Middle frontal gyrus (tissue), 1 donor: ENCODE measurements around the gene KLHDC9.
A peak's percentile ranks its signal among the peaks of the same experiment; 100 is the strongest.
"Not testable (repeated sequence)": the region's sequence is repeated elsewhere in the genome, so short reads cannot be mapped to it uniquely, and the experiment has no call there.

Experiments used
- DNase-seq: peaks from one replicate; pipeline ENCODE4 v3.0.0-alpha.2; 2015; ENCODE audit warnings: low spot score; ENCODE audit errors: extremely low spot score

The KLHDC9 gene

DNA sequence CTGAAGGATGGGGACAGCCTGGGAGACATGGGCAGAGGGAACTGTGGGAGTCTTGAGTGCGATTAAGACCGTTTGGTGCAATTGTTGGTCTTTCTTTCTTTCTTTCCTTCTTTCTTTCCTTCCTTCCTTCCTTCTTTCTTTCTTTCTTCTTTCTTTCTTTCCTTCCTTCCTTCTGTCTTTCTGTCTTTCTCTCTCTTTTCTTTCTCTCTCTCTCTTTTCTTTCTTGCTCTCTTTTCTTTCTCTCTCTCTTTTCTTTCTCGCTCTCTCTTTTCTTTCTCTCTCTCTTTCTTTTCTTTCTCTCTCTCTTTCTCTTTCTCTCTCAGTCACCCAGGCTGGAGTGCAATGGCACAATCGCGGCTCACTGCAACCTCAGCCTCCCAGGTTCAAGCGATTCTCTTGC is 2.9 kb upstream of the KLHDC9 start:
- DNase-seq = no peak

DNA sequence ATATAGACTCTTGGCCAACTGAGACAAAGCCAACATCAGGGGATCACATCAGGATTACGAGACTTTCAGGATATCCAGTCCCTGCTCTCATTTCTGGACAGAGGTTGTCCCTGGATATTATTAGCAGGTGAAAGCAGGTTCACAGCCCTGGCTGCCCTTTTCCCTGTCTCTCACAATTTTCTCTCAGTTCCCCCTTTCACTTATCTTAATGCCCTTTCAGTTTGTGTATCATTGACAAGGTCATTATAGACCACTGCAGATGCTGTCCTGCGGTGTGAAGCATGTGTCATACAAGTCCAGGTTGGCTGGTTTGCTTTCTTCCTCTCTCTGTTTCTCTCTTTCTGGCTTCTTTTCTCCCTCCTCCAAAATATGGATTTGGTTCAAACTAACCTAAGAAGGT is 2.1 kb upstream of the KLHDC9 start:
- DNase-seq = no peak

DNA sequence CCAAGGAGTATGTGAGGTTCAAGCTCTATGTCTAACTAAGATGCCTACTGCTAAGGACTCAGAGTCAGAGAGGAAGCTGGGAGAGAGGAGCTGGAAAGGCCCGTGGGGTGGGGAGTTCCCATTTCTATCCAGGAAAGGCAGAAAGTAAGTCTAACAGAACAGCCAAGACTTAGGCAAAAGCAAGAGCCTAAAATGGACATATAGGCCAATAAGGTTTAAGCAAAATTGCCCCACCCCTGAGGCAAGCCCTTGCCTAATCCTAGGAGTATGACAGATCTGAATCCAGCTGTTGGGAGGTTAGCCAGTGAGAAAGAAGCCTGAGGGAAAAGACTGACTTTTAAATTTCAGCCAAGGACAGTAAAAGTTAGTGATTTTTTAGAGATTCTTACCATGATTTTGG is 1.6 kb upstream of the KLHDC9 start:
- DNase-seq = no peak

GRCh38 chr1:161099090-161099802 is 1.1 kb downstream of the KLHDC9 start:
- no peak for DNase-seq

DNA sequence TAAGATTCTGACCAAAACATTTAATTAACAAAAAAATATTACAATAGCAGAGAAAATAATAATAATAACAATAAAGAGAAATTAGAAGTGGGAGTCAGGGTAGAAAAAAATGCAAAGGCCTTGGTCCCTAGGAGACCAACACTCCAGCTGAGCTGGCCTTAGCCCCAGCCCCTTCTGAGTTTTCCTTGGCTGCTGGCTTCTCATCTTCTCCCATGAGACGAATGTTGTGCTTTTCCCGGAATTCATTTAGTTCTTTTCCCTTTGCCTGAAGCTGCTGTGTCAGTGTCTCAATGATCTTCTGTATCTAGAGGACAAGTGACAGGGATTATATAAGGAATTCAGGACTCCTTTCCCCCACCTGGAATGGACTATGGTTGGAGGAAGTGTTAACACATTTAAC is 2.4 kb downstream of the KLHDC9 start:
- no peak for DNase-seq

DNA sequence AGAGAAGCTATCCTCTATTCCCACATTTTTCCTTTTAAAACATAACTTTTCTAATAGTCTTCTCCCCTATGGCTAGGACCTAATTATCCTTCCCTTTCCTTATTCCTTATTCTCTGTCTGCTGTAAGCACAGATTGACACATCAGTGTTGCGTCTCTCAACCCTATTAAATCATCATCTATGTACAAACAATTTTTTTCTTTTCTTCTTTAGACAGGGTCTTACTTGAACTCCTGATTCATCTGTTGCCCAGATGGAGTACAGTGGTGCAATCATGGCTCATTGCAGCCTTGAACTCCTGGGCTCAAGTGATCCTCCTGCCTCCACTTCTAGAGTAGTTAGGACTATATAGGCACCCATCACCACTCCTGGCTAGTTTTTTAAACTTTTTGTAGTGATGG is 8.3 kb downstream of the KLHDC9 start:
- no peak for DNase-seq

DNA sequence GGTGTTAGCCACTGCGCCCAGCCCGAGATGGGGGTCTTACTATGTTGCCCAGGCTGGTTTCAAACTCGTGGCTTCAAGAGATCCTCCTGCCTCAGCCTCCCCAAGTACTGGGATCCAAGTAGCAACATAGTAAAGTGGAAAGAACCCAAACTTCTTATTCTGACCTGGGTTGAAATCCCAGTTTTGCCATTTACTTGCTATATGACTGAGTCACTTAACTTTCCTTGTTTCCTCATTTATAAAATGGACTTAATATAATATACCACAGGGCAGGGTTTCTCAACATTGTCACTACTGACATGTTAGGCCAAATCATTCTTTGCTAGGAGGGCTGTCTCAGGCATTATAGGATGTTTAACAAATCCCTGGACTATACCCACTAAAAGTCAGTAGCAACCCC is 13.0 kb downstream of the KLHDC9 start:
- DNase-seq = no peak

GRCh38 chr1:161111527-161111926 is 13.4 kb downstream of the KLHDC9 start:
- DNase-seq = no peak

DNA sequence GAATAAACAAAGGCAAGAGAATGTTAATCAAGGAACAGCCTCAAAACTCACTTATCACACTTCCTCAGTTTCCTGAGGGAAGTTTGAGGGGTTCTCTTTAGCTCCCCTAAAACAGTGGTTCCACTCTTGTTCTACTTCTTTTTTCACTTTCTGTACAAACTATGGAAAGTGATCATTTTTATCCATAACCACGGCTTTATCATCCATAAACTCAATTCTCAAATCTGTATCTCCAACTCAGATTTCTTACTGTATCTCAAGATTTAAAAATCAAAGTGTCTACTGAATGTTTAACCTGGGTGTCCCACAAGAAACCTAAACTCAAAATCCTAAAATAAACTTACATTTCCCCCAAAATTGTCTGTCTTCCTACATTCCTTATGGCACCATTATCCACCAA is 15.8 kb downstream of the KLHDC9 start:
- DNase-seq = no peak

GRCh38 chr1:161114556-161114955 is 16.4 kb downstream of the KLHDC9 start:
- no peak for DNase-seq

DNA sequence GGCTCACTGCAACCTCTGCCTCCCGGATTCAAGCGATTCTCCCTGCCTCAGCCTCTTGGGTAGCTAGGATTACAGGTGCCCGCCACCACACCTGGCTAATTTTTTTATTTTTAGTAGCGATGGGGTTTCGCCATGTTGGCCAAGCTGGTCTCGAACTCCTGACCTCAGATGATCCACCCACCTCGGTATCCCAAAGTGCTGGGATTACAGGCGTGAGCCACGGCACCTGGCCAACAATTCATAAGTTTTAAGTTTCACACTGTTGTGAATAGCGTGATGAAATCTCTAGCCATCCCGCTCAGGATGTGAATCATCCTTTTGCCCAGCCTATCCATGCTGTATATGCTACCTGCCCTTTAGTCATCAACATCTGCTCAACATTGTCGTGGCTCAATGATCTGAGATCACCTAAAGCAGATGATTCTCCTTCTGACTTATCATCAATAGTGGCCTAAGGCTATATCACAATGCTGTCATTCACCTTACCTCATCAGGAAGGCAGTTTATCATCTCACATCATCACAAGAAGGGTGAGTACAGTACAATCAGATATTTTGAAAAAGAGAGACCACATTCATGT is 17.1 kb downstream of the KLHDC9 start:
- no peak for DNase-seq

DNA sequence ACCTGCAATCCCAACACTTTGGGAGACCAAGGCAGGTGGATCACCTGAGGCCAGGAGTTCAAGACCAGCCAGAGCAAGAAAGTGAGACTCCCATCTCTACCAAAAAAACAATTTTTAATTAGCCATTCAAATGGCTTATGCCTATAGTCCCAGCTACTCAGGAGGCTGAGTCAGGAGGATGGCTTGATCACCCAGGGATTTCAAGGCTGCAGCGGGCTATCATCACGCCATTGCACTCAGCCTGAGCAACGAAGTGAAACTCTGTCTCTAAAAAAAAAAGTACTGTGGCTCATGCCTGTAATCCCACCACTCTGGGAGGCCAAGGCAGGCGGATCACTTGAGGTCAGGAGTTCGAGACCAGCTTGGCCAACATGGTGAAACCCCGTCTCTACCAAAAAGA is 17.8 kb downstream of the KLHDC9 start:
- DNase-seq = not testable (repeated sequence)

- peak; percentile 79 for DNase-seq
These were observed 19.8 kb downstream of the KLHDC9 start, which contains the start of the genes NIT1 and PFDN2 for GRCh38 chr1:161117759-161118581. Gene NIT1, plus strand, starts transcription at chr1:161118105. Its CDS starts 72 bp downstream, at chr1:161118177. Gene PFDN2, minus strand, starts transcription at chr1:161118037. Its CDS starts 11 bp downstream, at chr1:161118026.

- no peak for DNase-seq
These were observed 21.1 kb downstream of the KLHDC9 start for GRCh38 chr1:161119092-161119903.

GRCh38 chr1:161121042-161121650 is 23.0 kb downstream of the KLHDC9 start:
- no peak for DNase-seq

DNA sequence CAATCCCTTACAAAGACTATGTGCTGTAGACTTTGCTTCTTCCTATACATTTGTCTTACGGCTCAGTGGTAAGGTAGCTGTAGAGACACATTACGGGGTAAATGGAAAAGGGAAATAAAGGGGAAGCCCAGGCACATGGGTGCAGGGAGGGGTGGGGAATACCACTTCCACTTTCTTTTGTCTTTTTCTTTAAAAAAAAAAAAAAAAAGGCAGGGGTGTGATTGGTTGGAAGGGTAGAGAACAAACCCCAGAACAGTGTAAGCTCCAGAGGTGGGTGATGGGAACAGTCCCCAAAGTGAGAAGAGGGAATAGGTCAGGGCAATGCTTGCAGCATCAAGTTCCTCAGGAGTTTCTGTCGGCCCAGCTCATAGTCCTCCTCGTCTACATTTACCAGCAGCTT is 23.7 kb downstream of the KLHDC9 start:
- DNase-seq = no peak

DNA sequence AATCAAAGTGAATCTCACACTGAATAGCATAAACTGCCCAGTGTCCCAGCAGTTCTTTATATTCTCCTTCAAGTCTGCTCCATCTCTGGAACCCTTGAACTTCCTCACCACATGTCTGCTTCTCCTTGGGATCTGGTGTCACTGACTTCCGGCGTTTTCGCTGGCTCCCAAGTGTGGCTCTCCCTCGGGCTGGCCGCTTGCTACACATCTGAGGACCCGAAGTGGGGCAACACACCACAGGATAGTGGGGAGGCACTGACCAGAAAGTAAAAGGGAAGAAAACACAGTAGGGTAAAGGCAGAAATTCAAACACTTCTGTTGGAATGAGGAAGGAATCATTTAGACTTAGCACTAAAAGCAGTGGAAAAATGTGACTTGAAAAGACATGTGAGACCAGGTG is 24.8 kb downstream of the KLHDC9 start:
- DNase-seq = no peak

- DNase-seq = no peak
These were observed 29.5 kb downstream of the KLHDC9 start for GRCh38 chr1:161127649-161128048.

DNA sequence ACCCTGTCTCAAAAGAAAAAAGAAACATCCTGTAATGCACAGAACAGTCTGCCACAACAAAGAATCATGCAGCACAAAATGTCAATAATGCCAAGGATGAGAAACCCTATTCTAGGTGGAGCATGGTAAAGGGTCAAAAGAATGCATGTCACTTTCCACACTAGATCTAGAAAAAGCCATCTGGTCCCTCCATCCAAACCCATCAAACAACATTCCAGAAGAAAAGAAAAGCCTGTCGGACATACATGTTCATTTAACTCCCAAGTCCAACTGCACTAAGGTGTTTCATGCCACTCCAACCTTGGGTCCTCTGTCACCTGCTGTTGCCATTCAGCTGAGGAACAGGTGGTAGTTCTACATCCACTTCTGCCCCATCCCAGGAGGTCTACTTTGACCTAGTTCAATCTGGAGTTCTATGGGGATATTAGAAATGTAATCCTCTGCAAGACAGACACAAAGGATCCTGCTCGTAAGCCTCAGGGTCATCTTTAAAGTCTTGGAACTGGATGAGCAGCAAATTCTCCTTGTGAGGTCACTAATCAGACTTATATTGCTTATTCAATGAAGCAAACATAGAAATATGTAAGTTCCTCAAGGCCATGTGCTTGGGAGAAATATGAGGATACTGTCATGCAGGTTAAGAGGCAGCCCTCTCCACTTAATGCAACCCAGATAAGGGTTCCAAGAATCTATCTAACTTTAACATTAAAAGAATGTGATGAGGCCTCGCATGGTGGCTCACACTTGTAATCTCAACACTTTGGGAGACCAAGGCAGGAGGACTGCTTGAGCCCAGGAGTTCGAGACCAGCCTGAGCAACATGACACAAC is 30.6 kb downstream of the KLHDC9 start:
- no peak for DNase-seq

GRCh38 chr1:161130266-161130665 is 32.1 kb downstream of the KLHDC9 start:
- DNase-seq = no peak
